KOPT-K1 (cell line): Measurements from ENCODE around the gene HIVEP2.

Experiments
- H3K27ac ChIP-seq: fragments of 200-600 bp; sonication (generic); 2 replicates; pipeline ENCODE4 v1.5.1; 2016; ENCODE audit warnings: antibody characterized with exemption, mild to moderate bottlenecking, low read depth, low read length; ENCODE audit not compliant: poor library complexity, severe bottlenecking
- H3K36me3 ChIP-seq: fragments of 200-600 bp; sonication (generic); 2 replicates; pipeline ENCODE4 v1.5.1; 2017; ENCODE audit warnings: antibody characterized with exemption, mild to moderate bottlenecking, low read length, moderate library complexity; ENCODE audit not compliant: insufficient read depth
- H3K9me3 ChIP-seq: fragments of 200-600 bp; sonication (generic); 2 replicates; pipeline ENCODE4 v1.5.1; 2017; ENCODE audit warnings: antibody characterized with exemption, low read length, mild to moderate bottlenecking; ENCODE audit not compliant: insufficient read depth, poor library complexity, severe bottlenecking

The HIVEP2 gene

GRCh38 chr6:142844065-142844755, 100.8 kb downstream of the HIVEP2 start:
- Histone ChIP-seq H3K36me3 (no peaks in the 10 kb centered on the region), H3K9me3 (no peaks in the 10 kb centered on the region), H3K27ac (peak overlapping the region; percentile 61)

GRCh38 chr6:142843361-142843760, 101.6 kb downstream of the HIVEP2 start:
- Histone ChIP-seq H3K36me3 (no peaks in the 10 kb centered on the region), H3K27ac (peak overlapping the region; percentile 61), H3K9me3 (no peaks in the 10 kb centered on the region)

- no peaks in the 10 kb centered on the region for H3K9me3 ChIP-seq
- peak overlapping the region; percentile 61 for H3K27ac ChIP-seq
- H3K36me3 ChIP-seq: no peaks in the 10 kb centered on the region
Observed at GRCh38 chr6:142842418-142843261, 102.3 kb downstream of the HIVEP2 start.

DNA sequence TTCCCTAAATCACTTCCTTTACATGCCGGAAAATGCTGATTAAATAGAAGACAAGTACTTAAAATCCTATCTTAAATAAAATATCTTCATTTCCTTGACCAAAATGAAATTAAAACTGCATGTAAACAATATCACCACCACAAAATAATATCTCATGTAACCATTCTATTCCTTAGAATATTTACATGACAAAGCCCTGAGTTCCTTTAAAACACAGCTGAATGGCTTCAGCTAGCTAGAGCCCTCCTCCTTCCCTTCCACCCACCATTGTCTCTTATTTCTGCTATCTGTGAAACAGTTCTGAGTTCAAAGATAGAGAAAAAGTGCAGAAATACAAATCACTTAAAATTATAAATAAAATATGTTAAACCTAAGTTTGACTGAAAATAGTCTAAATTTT, 103.1 kb downstream of the HIVEP2 start:
- Histone ChIP-seq H3K36me3 (no peaks in the 10 kb centered on the region), H3K27ac (peak overlapping the region; percentile 61), H3K9me3 (no peaks in the 10 kb centered on the region)

GRCh38 chr6:142839686-142840040, 105.3 kb downstream of the HIVEP2 start:
- H3K36me3 ChIP-seq: peaks cover 5% of the 10 kb centered on the region; the same call in 1 of the 2 replicates
- H3K9me3 ChIP-seq: no peaks in the 10 kb centered on the region
- H3K27ac ChIP-seq: no peak overlapping the region

GRCh38 chr6:142838821-142839685, 105.9 kb downstream of the HIVEP2 start:
- Histone ChIP-seq H3K27ac (no peak overlapping the region), H3K36me3 (peaks cover 5% of the 10 kb centered on the region; the same call in 1 of the 2 replicates), H3K9me3 (no peaks in the 10 kb centered on the region)

GRCh38 chr6:142835787-142836535, 109.0 kb downstream of the HIVEP2 start:
- peaks cover 5% of the 10 kb centered on the region; the same call in 1 of the 2 replicates for H3K36me3 ChIP-seq
- no peaks in the 10 kb centered on the region for H3K9me3 ChIP-seq
- no peak overlapping the region for H3K27ac ChIP-seq

DNA sequence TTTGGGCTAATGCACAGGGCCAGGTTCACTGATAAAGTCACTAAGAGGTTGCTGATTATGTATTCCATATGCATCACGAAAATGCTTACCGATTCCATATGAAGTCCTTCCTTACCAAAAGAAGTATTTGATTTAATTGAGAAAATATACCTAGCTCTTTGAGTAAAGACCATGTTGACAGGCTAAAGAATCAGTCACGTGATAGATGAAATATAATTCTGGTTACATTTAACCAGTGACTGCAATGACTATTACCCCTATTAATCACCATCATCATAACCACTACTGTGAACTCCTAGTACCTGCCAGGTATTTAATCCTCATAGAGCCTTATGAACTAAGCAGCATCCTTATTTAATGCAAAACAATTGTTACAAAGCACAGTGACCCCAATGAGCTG, 110.1 kb downstream of the HIVEP2 start:
- H3K9me3 ChIP-seq: no peaks in the 10 kb centered on the region
- peaks cover 5% of the 10 kb centered on the region; the same call in 1 of the 2 replicates for H3K36me3 ChIP-seq

DNA sequence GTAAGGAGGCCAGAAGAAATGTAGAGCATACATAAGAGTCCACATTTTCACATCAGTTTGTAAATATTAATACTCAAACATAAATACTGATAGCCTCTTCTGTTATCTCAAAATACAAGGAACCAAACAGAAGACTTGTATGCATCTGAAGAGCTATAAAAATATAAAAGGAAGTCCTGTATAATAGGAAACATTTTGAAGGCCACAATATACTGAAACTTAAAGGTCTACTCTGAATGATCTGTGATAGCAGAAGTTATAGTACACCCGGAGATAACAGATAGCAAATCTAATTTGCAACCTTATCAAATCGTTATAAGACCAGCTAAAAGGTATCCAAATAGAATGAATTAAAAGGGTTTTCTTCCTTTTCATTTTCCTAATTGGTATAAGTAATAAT, 111.2 kb downstream of the HIVEP2 start:
- peaks cover 5% of the 10 kb centered on the region; the same call in 1 of the 2 replicates for H3K36me3 ChIP-seq
- H3K27ac ChIP-seq: no peak overlapping the region
- H3K9me3 ChIP-seq: no peaks in the 10 kb centered on the region

More for the DNA sequence above, 110.1 kb downstream of the HIVEP2 start:
- H3K27ac ChIP-seq: no peak overlapping the region

DNA sequence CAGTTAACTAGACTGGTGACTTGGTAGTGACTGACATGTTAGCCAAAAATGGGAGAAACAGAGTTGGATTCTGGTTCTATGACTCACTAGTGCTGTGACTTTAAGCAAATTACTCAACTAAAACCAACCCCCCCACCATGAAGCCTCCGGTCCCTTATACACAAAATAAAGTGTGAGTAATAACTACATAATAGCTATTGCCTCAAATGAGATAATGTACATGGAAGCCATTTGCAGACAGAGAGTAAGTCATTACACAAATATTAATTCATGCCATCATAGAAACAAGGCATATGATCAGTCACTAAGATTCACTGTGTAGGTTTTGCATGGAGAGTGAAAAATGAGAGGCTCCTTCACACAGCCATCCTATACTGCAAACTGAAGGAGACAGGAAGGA, 111.9 kb downstream of the HIVEP2 start:
- no peaks in the 10 kb centered on the region for H3K9me3 ChIP-seq
- peaks cover 5% of the 10 kb centered on the region; the same call in 1 of the 2 replicates for H3K36me3 ChIP-seq
- H3K27ac ChIP-seq: no peak overlapping the region

- Histone ChIP-seq H3K27ac (no peak overlapping the region), H3K36me3 (peaks cover 5% of the 10 kb centered on the region; the same call in 1 of the 2 replicates)
Observed at GRCh38 chr6:142830807-142831206, 114.2 kb downstream of the HIVEP2 start.

GRCh38 chr6:142830116-142830710, 114.8 kb downstream of the HIVEP2 start:
- Histone ChIP-seq H3K9me3 (no peaks in the 10 kb centered on the region), H3K27ac (no peak overlapping the region), H3K36me3 (peaks cover 5% of the 10 kb centered on the region; the same call in 1 of the 2 replicates)

More at GRCh38 chr6:142830807-142831206, 114.2 kb downstream of the HIVEP2 start:
- H3K9me3 ChIP-seq: no peaks in the 10 kb centered on the region

- Histone ChIP-seq H3K9me3 (no peaks in the 10 kb centered on the region), H3K27ac (no peak overlapping the region), H3K36me3 (no peaks in the 10 kb centered on the region; the same call in 1 of the 2 replicates)
Observed at GRCh38 chr6:142829556-142829955, 115.4 kb downstream of the HIVEP2 start.

DNA sequence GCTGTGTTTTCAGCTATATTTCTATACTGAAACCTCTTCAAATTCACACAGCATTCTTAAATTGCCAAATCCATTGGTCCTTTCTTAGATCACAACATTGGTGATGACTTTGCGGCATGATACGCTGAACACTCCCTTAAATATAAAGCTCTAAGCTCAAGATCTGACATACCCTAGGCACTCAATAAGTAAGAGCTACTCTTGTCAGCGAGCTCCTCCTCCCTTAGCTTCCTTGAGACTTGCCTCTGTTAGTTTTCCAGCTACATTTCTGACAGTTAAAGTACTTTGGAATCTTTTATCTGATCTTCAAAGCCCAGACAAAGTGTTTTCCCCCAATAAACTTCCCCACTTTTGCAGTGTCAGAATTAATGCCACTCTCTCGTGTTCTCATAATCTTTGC, 117.0 kb downstream of the HIVEP2 start:
- Histone ChIP-seq H3K9me3 (no peaks in the 10 kb centered on the region), H3K27ac (no peak overlapping the region), H3K36me3 (no peaks in the 10 kb centered on the region; the same call in none of the 2 replicates)
